ENCODE measurements around the gene MLLT10.

Gene MLLT10

GRCh38 chr10:21769041-21769440 is 235.0 kb downstream of the MLLT10 start:
- Histone ChIP-seq H3K9me3 (ENCODE audit: low read length) (peaks cover 3% of the 10 kb centered on the region), H3K27me3 (ENCODE audit: insufficient read depth, low read length) (no peaks in the 10 kb centered on the region), H3K36me3 (ENCODE audit: insufficient read depth, low read length) (peaks cover 11% of the 10 kb centered on the region), H3K4me3 (ENCODE audit: low read length) (no peak overlapping the region), H3K4me1 (ENCODE audit: insufficient read depth, low read length) (no peaks in the 10 kb centered on the region), H2AFZ (ENCODE audit: low read depth, low read length) (no peak overlapping the region)

- H2AFZ ChIP-seq (ENCODE audit: low read depth, low read length), result no peak overlapping the region
- H3K4me1 ChIP-seq (ENCODE audit: insufficient read depth, low read length), result no peaks in the 10 kb centered on the region
- H3K4me3 ChIP-seq (ENCODE audit: low read length), result no peak overlapping the region
- peaks cover 5% of the 10 kb centered on the region for H3K36me3 ChIP-seq (ENCODE audit: insufficient read depth, low read length)
- peaks cover 3% of the 10 kb centered on the region for H3K9me3 ChIP-seq (ENCODE audit: low read length)
- H3K27me3 ChIP-seq (ENCODE audit: insufficient read depth, low read length), result no peaks in the 10 kb centered on the region
Observed at GRCh38 chr10:21771219-21771618, 237.2 kb downstream of the MLLT10 start.

DNA sequence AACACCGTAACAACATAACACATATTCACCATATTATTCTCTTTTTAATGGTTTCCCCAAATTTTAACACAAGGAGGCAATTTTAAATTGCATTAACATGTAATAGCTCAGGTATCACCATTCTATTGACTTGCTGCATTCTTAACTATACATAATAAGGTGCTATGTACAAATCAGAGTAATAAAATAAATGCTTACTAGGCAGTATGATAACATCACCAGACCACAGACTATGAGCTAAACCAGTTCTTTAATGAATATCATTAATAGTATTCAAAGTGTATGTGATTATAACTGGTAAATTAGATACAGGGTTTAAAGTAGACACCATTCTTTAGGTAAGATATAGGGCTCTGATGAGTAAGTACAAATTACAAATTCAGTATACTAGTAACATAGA is 242.9 kb downstream of the MLLT10 start:
- no peaks in the 10 kb centered on the region for H3K27me3 ChIP-seq (ENCODE audit: insufficient read depth, low read length)
- peaks cover 5% of the 10 kb centered on the region for H3K36me3 ChIP-seq (ENCODE audit: insufficient read depth, low read length)
- no peak overlapping the region for H2AFZ ChIP-seq (ENCODE audit: low read depth, low read length)
- no peaks in the 10 kb centered on the region for H3K4me1 ChIP-seq (ENCODE audit: insufficient read depth, low read length)
- H3K9me3 ChIP-seq (ENCODE audit: low read length), result peaks cover 3% of the 10 kb centered on the region
- H3K4me3 ChIP-seq (ENCODE audit: low read length), result no peak overlapping the region

DNA sequence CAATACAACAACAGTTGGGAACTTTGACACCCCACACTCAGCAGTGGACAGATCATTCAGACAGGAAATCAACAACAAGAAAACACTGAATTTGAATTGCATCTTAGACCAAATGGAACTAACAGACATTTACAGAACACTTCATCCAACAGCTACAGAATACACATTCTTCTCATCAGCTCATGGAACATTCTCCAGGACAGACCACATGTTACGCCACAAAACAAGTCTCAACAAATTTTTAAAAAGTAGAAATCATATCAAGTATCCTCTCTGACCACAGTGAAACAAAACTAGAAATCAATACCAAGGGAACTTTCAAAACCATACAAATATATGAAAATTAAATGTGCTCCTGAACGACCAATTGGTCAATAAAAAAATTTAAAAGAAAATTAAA is 257.2 kb downstream of the MLLT10 start:
- H3K9me3 ChIP-seq (ENCODE audit: low read length), result peaks cover 9% of the 10 kb centered on the region
- no peak overlapping the region for H3K4me3 ChIP-seq (ENCODE audit: low read length)
- H3K27me3 ChIP-seq (ENCODE audit: insufficient read depth, low read length), result no peaks in the 10 kb centered on the region

More for the DNA sequence above, 257.2 kb downstream of the MLLT10 start:
- H3K36me3 ChIP-seq (ENCODE audit: insufficient read depth, low read length), result no peaks in the 10 kb centered on the region
- no peaks in the 10 kb centered on the region for H3K4me1 ChIP-seq (ENCODE audit: insufficient read depth, low read length)
- no peak overlapping the region for H2AFZ ChIP-seq (ENCODE audit: low read depth, low read length)

Measured in neuron (in vitro differentiated cells).